Naive thymus-derived CD4-positive, alpha-beta T cell (primary cell): ENCODE measurements around the gene CENPA. TPM values are rescaled to one million over a fixed set of nuclear protein-coding genes. Genes with fewer than 3 reads are reported as not detected.
"Not testable (repeated sequence)": the region's sequence is repeated elsewhere in the genome, so short reads cannot be mapped to it uniquely, and the experiment has no call there.

Source experiments
- ATAC-seq: fragments of 150-1000 bp; cut with Tn5 transposase; 2 replicates; pipeline ENCODE4 v1.10.0; 2021; ENCODE audit warnings: mild to moderate bottlenecking, moderate library complexity
- CTCF ChIA-PET: fragments of 350-600 bp; sonication (Branson Sonifier 250); formaldehyde crosslinking; loops from one replicate; lab custom pipeline; 2021; ENCODE audit warnings: antibody characterized with exemption; lab: Charles Lee
- POLR2A ChIA-PET: fragments of 350-600 bp; sonication (Branson Sonifier 250); formaldehyde crosslinking; loops from one replicate; lab custom pipeline; 2021; ENCODE audit warnings: antibody characterized with exemption, inconsistent platforms; lab: Charles Lee
- DNase-seq, 9 donors: peaks; one replicate each; pipeline versions ENCODE4 v3.0.0 to v3.0.0-alpha.2; 2020 to 2022; ENCODE audit warnings: mixed read lengths in 1 of 9
- H3K27ac ChIP-seq: one replicate; pipeline ENCODE4 v1.7.0; 2013; ENCODE audit warnings: mild to moderate bottlenecking, low read depth, low read length, moderate library complexity
- H3K27me3 ChIP-seq, 2 donors: one replicate each; pipeline ENCODE4 v1.7.0; 2013; ENCODE audit warnings: low read length in 2 of 2, mild to moderate bottlenecking in 2 of 2, moderate library complexity in 2 of 2; ENCODE audit not compliant: control insufficient read depth in 2 of 2, insufficient read depth in 2 of 2
- H3K36me3 ChIP-seq, 3 experiments: 1 replicate in 2 of 3; 2 replicates in 1 of 3; pipeline ENCODE4 v1.7.0; 2013; ENCODE audit warnings: low read length in 3 of 3, mild to moderate bottlenecking in 3 of 3, moderate library complexity in 1 of 3; ENCODE audit not compliant: insufficient read depth in 3 of 3, control insufficient read depth in 2 of 3
- H3K4me1 ChIP-seq, 2 donors: one replicate each; pipeline ENCODE4 v1.7.0; 2013; ENCODE audit warnings: low read length in 2 of 2, mild to moderate bottlenecking in 2 of 2, moderate library complexity in 1 of 2; ENCODE audit not compliant: control insufficient read depth in 2 of 2, insufficient read depth in 2 of 2
- H3K4me3 ChIP-seq: 2 replicates; pipeline ENCODE4 v1.7.0; 2013; ENCODE audit warnings: mild to moderate bottlenecking, low read length
- H3K9me3 ChIP-seq, 3 experiments: 1 replicate in 2 of 3; 2 replicates in 1 of 3; pipeline ENCODE4 v1.7.0; 2013; ENCODE audit warnings: low read length in 3 of 3; ENCODE audit not compliant: control insufficient read depth in 2 of 3
- H3K27ac Mint-ChIP-seq, 9 donors: one replicate each; pipeline ENCODE4 v1.8.0; 2020 to 2022; ENCODE audit warnings: mixed read lengths in 9 of 9, mild to moderate bottlenecking in 8 of 9, moderate library complexity in 5 of 9, inconsistent platforms in 2 of 9
- H3K27me3 Mint-ChIP-seq, 5 donors: one replicate each; pipeline ENCODE4 v1.8.0; 2021 to 2022; ENCODE audit warnings: mixed read lengths in 5 of 5, mild to moderate bottlenecking in 1 of 5
- H3K36me3 Mint-ChIP-seq, 5 donors: one replicate each; pipeline ENCODE4 v1.8.0; 2020 to 2022; ENCODE audit warnings: mixed read lengths in 5 of 5, mild to moderate bottlenecking in 3 of 5, inconsistent platforms in 1 of 5
- H3K4me1 Mint-ChIP-seq, 7 donors: one replicate each; pipeline ENCODE4 v1.8.0; 2020 to 2022; ENCODE audit warnings: mixed read lengths in 7 of 7, mild to moderate bottlenecking in 3 of 7, inconsistent platforms in 1 of 7
- H3K4me3 Mint-ChIP-seq, 10 donors: one replicate each; pipeline ENCODE4 v1.8.0; 2020 to 2022; ENCODE audit warnings: mild to moderate bottlenecking in 10 of 10, mixed read lengths in 10 of 10, moderate library complexity in 6 of 10, inconsistent platforms in 2 of 10
- H3K9me3 Mint-ChIP-seq, 11 donors: one replicate each; pipeline ENCODE4 v1.8.0; 2020 to 2022; ENCODE audit warnings: mixed read lengths in 11 of 11, mild to moderate bottlenecking in 4 of 11, inconsistent platforms in 1 of 11, moderate library complexity in 1 of 11
- intact Hi-C, 2 donors: fragments of 100-400 bp; cut with micrococcal nuclease; formaldehyde crosslinking; loops; one replicate each; pipeline ENCODE4 v1.15.1; 2023
- polyA plus RNA-seq, 2 donors: library from polyadenylated mRNA; unstranded; fragments of 300-500 nt; fragmentation: Illumina TruSeq; gene quantifications; one replicate each; pipeline ENCODE4 v1.2.3, GENCODE V29; 2021
- total RNA-seq, 6 experiments: library from RNA in 5 of 6; stranded (reverse) in 5 of 6; gene quantifications; 1 replicate in 5 of 6; 2 replicates in 1 of 6; pipeline ENCODE4 v1.2.3 and lab custom pipeline; 2021 to 2026

Gene CENPA
- total and polyA plus RNA-seq, 7 experiments from 2014 or later = 0.37 to 25.6 (median 0.73) TPM; not detected in 4

DNA sequence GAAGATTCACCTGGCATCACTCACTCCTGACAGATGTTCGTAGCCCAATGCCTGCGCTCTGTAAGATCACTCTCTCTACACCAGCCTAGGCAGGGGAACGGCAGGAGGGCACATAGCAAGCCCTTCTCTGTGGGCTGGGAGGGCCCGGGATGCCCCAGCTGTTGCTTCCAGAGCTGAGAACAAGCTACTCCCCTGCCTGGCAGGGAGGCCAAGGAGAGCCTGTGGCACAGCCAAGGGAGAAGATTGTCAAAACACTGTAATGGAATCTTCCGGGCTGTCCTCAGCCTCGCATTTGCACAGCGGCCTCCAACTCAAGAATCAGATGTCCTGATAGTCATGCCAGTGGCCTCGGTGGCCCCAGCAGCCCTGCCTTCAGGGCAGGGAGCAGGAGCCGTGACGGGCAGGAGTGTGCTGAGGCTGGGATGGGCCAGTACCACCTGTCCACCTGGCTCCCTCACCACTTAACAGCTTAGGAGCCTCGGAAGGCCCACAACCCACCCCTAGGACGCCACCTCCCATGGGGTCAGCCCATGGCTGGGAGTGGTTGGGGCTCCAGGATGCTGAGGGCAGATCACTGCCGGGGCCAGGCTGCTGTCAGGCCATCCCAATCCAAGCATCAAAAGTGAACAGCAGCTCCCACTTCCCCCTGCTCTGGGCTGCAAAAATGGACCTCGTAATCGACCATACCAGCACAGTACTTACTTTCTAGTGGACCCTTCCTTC, 43.6 kb upstream of the CENPA start:
- H3K36me3 ChIP-seq = no peaks in the 10 kb centered on the region
- no peaks in the 10 kb centered on the region for H3K4me1 ChIP-seq
- DNase-seq (no peak), ATAC-seq (no peak)
- H3K9me3 ChIP-seq = no peaks in the 10 kb centered on the region
- H3K36me3 Mint-ChIP-seq = no peaks in the 10 kb centered on the region
- peaks cover 0 to 10% (median 6%) of the 10 kb centered on the region in 7 donors for H3K4me1 Mint-ChIP-seq
- H3K27me3 Mint-ChIP-seq = peaks cover 0 to 4% (median 0%) of the 10 kb centered on the region in 5 donors
- no peak overlapping the region for H3K4me3 ChIP-seq
- no peaks in the 10 kb centered on the region for H3K27me3 ChIP-seq
- ChIA-PET CTCF (interaction anchor here (0.7 to 8.0 kb wide), 2 partner anchors 13 to 137 kb away, joined by 3 to 61 read pairs; no protein-coding TSS in a partner anchor), POLR2A (no interaction called here)
- H3K4me3 Mint-ChIP-seq = no peak overlapping the region
- H3K9me3 Mint-ChIP-seq = peaks cover 0 to 1% (median 0%) of the 10 kb centered on the region in 11 donors
- no peak overlapping the region for H3K27ac Mint-ChIP-seq
- H3K27ac ChIP-seq = no peak overlapping the region
- intact Hi-C loops = no loop called here

DNA sequence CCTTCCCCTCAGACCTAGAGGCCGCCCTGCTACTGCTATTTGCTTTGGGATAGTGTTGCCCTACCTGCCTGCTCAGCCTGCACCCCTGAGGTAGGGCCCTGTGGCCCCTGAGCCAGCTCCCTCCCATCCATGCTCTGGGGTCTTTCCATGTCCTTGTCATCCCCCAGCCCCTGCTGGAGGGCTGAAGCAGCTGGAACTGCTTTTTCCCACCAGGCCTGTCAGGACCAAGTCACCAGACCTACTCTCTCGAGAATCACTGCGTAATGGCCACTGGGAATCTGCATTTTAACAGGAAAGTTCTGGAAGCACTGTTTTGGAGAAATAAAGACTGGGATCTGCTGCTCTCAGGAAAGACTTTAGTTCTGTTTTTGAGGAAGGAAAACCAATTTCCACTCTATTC, 42.0 kb upstream of the CENPA start:
- H3K27me3 Mint-ChIP-seq = peaks cover 0 to 4% (median 0%) of the 10 kb centered on the region in 5 donors
- no peak overlapping the region for H3K4me3 ChIP-seq
- intact Hi-C loops = no loop called here
- H3K4me3 Mint-ChIP-seq = no peak overlapping the region
- H3K9me3 ChIP-seq = no peaks in the 10 kb centered on the region
- no peaks in the 10 kb centered on the region for H3K27me3 ChIP-seq
- peaks cover 0 to 1% (median 0%) of the 10 kb centered on the region in 11 donors for H3K9me3 Mint-ChIP-seq
- no peak overlapping the region for H3K27ac Mint-ChIP-seq
- H3K36me3 ChIP-seq = no peaks in the 10 kb centered on the region
- ATAC-seq = no peak
- ChIA-PET CTCF (interaction anchor here (1.0 to 8.0 kb wide), 3 partner anchors 14 to 139 kb away, joined by 3 to 61 read pairs (median 5); no protein-coding TSS in a partner anchor), POLR2A (no interaction called here)
- no peaks in the 10 kb centered on the region for H3K4me1 ChIP-seq
- no peaks in the 10 kb centered on the region for H3K36me3 Mint-ChIP-seq
- peaks cover 0 to 10% (median 6%) of the 10 kb centered on the region in 7 donors for H3K4me1 Mint-ChIP-seq
- H3K27ac ChIP-seq = no peak overlapping the region
- DNase-seq = no peak

DNA sequence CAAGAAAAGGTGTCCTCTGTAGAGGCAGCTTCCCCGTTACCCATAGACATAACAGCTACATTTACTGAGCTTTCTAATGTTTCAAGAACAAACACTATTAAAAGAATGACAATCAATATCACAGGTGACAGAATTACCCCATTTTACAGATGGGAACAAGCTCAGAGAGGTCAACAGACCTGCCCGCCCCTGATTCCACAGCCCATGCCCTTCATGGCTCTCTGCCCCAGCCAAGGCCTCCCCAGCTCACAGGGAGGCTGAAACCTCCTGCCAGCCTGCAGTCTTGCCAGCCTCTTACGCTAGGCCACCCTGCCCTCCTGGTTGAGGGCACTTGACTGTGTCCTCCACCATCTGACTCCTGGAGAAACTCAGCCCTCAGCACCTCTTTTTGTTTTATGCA, 40.9 kb upstream of the CENPA start:
- ChIA-PET POLR2A (no interaction called here), CTCF (interaction anchor here (0.8 to 8.0 kb wide), 4 partner anchors 15 to 140 kb away, joined by 3 to 61 read pairs (median 4); no protein-coding TSS in a partner anchor)
- intact Hi-C loops = loop anchor here (1.0 kb wide), 3 partner anchors 140 to 794 kb away; no protein-coding TSS in a partner anchor
- Mint-ChIP-seq H3K9me3 (no peaks in the 10 kb centered on the region), H3K4me3 (no peak overlapping the region), H3K36me3 (no peaks in the 10 kb centered on the region), H3K27ac (no peak overlapping the region), H3K27me3 (peaks cover 0 to 2% (median 0%) of the 10 kb centered on the region in 5 donors), H3K4me1 (peaks cover 0 to 10% (median 6%) of the 10 kb centered on the region in 7 donors)
- Histone ChIP-seq H3K4me1 (no peaks in the 10 kb centered on the region), H3K27me3 (no peaks in the 10 kb centered on the region), H3K36me3 (no peaks in the 10 kb centered on the region), H3K9me3 (no peaks in the 10 kb centered on the region), H3K27ac (no peak overlapping the region), H3K4me3 (no peak overlapping the region)
- no peak for DNase-seq
- no peak for ATAC-seq

GRCh38 chr2:26745609-26746327, 40.1 kb upstream of the CENPA start:
- H3K4me3 Mint-ChIP-seq = no peak overlapping the region
- peaks cover 0 to 9% (median 4%) of the 10 kb centered on the region in 7 donors for H3K4me1 Mint-ChIP-seq
- no peak overlapping the region for H3K27ac ChIP-seq
- POLR2A ChIA-PET = no interaction called here
- no peaks in the 10 kb centered on the region for H3K36me3 ChIP-seq
- intact Hi-C loops = loop anchor here (1.0 kb wide), 3 partner anchors 140 to 794 kb away; no protein-coding TSS in a partner anchor
- no peak overlapping the region for H3K27ac Mint-ChIP-seq
- H3K4me1 ChIP-seq = no peaks in the 10 kb centered on the region
- CTCF ChIA-PET = interaction anchor here (0.6 to 8.0 kb wide), 4 partner anchors 11 to 310 kb away, joined by 3 to 61 read pairs (median 6); no protein-coding TSS in a partner anchor
- peaks cover 0 to under 1% (median 0%) of the 10 kb centered on the region in 5 donors for H3K27me3 Mint-ChIP-seq
- no peaks in the 10 kb centered on the region for H3K9me3 ChIP-seq
- ATAC-seq = peak; percentile 84
- no peaks in the 10 kb centered on the region for H3K27me3 ChIP-seq
- H3K36me3 Mint-ChIP-seq = no peaks in the 10 kb centered on the region
- H3K9me3 Mint-ChIP-seq = no peaks in the 10 kb centered on the region
- H3K4me3 ChIP-seq = no peak overlapping the region
- DNase-seq = peak; percentile 42 to 75 (median 64)

- DNase-seq = no peak
- intact Hi-C loops = no loop called here
- peaks cover 0 to 4% (median 0%) of the 10 kb centered on the region in 7 donors for H3K4me1 Mint-ChIP-seq
Observed at GRCh38 chr2:26746934-26747333, 38.9 kb upstream of the CENPA start.

GRCh38 chr2:26749787-26750420, 36.0 kb upstream of the CENPA start:
- H3K4me3 ChIP-seq, H3K9me3 Mint-ChIP-seq, H3K4me1 Mint-ChIP-seq, H3K4me3 Mint-ChIP-seq, H3K27ac ChIP-seq, H3K4me1 ChIP-seq, H3K9me3 ChIP-seq, H3K27me3 Mint-ChIP-seq, ATAC-seq, H3K36me3 ChIP-seq, H3K27me3 ChIP-seq, DNase-seq, intact Hi-C loops, CTCF ChIA-PET, H3K36me3 Mint-ChIP-seq: not testable (repeated sequence)
- POLR2A ChIA-PET = interaction anchor here (0.5 kb wide), 1 partner anchor 846 kb away, joined by 3 read pairs; no protein-coding TSS in a partner anchor
- H3K27ac Mint-ChIP-seq = peak overlapping the region in 1 of 9 donors; percentile 30

More at GRCh38 chr2:26746934-26747333, 38.9 kb upstream of the CENPA start:
- H3K27me3 ChIP-seq = no peaks in the 10 kb centered on the region
- POLR2A ChIA-PET = no interaction called here
- CTCF ChIA-PET = interaction anchor here (1.0 to 8.0 kb wide), 3 partner anchors 10 to 148 kb away, joined by 3 to 61 read pairs (median 8); no protein-coding TSS in a partner anchor
- H3K9me3 ChIP-seq = no peaks in the 10 kb centered on the region
- H3K27ac ChIP-seq = no peak overlapping the region
- no peaks in the 10 kb centered on the region for H3K4me1 ChIP-seq
- Mint-ChIP-seq H3K27me3 (peaks cover 0 to 4% (median 0%) of the 10 kb centered on the region in 5 donors), H3K4me3 (no peak overlapping the region), H3K27ac (no peak overlapping the region), H3K9me3 (no peaks in the 10 kb centered on the region), H3K36me3 (peaks cover 0 to 3% (median 0%) of the 10 kb centered on the region in 5 donors)
- H3K4me3 ChIP-seq = no peak overlapping the region
- no peaks in the 10 kb centered on the region for H3K36me3 ChIP-seq
- ATAC-seq = no peak
